ENCODE data around the gene ERI3. TPM values are rescaled to one million over a fixed set of nuclear protein-coding genes. Genes with fewer than 3 reads are reported as not detected.

ERI3 gene
- total RNA-seq, 1 experiment from 2014 or later = 83.3 TPM

DNA sequence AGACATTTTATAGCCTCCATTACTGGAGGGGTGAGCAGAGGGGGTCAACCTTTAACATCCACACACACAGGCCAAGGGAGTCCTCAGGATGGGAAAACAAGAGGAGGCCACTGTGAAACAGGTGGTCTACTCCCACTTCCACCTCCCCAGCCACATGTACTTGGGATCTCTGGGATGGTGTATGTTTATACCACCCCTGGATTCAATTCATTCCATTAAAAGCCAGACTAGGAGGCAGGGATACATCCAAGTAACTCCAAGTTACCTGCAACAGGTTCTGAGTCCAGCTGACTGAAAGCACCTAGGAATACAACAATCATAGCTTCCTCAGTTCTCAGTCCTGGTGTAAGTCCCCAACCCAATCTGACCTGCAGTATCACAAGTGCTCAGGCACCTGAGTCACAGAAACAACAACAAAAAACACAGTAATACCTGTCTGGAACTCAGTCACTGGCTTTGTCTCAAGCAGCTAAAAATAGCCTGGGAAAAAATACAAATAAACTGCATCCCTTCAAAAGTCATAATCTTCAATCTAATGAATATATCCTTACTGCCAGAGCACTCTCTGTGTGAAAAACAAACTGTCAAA lies 9.8 kb downstream of the ERI3 start:
- Histone ChIP-seq H3K27me3 (ENCODE audit: control insufficient read depth, insufficient read depth, low read length) (no peaks in the 10 kb centered on the region), H3K27ac (ENCODE audit: low read length) (no peak overlapping the region), H3K36me3 (ENCODE audit: control insufficient read depth, insufficient read depth, low read length) (no peaks in the 10 kb centered on the region), H3K9me3 (ENCODE audit: control insufficient read depth, insufficient read depth, low read depth, low read length) (no peaks in the 10 kb centered on the region), H3K4me3 (ENCODE audit: low read depth in 2 of 2, low read length in 2 of 2) (no peak overlapping the region), H3K4me1 (ENCODE audit: control insufficient read depth, insufficient read depth, low read length) (no peaks in the 10 kb centered on the region)
- in situ Hi-C loops (cut with HindIII; ENCODE audit: low pct_unique_long_range_greater_than_20kb, low sequenced_read_pairs) (no loop called here), intact Hi-C loops (cut with micrococcal nuclease; ENCODE audit: unreplicated experiment) (no loop called here)
- POLR2A ChIA-PET = no interaction called here
- CTCF ChIA-PET = no interaction called here
- TF ChIP-seq, protein P1, sequence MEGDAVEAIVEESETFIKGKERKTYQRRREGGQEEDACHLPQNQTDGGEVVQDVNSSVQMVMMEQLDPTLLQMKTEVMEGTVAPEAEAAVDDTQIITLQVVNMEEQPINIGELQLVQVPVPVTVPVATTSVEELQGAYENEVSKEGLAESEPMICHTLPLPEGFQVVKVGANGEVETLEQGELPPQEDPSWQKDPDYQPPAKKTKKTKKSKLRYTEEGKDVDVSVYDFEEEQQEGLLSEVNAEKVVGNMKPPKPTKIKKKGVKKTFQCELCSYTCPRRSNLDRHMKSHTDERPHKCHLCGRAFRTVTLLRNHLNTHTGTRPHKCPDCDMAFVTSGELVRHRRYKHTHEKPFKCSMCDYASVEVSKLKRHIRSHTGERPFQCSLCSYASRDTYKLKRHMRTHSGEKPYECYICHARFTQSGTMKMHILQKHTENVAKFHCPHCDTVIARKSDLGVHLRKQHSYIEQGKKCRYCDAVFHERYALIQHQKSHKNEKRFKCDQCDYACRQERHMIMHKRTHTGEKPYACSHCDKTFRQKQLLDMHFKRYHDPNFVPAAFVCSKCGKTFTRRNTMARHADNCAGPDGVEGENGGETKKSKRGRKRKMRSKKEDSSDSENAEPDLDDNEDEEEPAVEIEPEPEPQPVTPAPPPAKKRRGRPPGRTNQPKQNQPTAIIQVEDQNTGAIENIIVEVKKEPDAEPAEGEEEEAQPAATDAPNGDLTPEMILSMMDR (IDR thresholded peaks at IDR 0.05) = no peak
- no peak for TF ChIP-seq TCF7L2 (IDR thresholded peaks at IDR 0.05; ENCODE audit: low read depth, low read length)
- TF ChIP-seq POLR2AphosphoS5 (IDR thresholded peaks at IDR 0.05; ENCODE audit: low read depth, low read length) = no peak
- no peak for TF ChIP-seq SIN3A (IDR thresholded peaks at IDR 0.05; ENCODE audit: borderline replicate concordance, insufficient read depth, low read depth, low read length)
- TF ChIP-seq REST (IDR thresholded peaks at IDR 0.05; ENCODE audit: insufficient read depth in 1 of 2, low read depth in 2 of 2, low read length in 1 of 2) = no peak
- DNase-seq (ENCODE audit: low read depth, low spot score) = no peak
- no peak for ATAC-seq
- no TSS peak for BruUV-seq (replicated peaks)

- no peak overlapping the region for H3K27ac ChIP-seq (ENCODE audit: low read length)
- CTCF ChIA-PET = no interaction called here
- H3K4me1 ChIP-seq (ENCODE audit: control insufficient read depth, insufficient read depth, low read length) = no peaks in the 10 kb centered on the region
- peaks cover 7% of the 10 kb centered on the region for H3K36me3 ChIP-seq (ENCODE audit: control insufficient read depth, insufficient read depth, low read length)
- BruUV-seq (replicated peaks) = TSS peak; percentile 4
- TF ChIP-seq TCF7L2 (IDR thresholded peaks at IDR 0.05; ENCODE audit: low read depth, low read length) (no peak), SIN3A (IDR thresholded peaks at IDR 0.05; ENCODE audit: borderline replicate concordance, insufficient read depth, low read depth, low read length) (no peak), REST (IDR thresholded peaks at IDR 0.05; ENCODE audit: insufficient read depth in 1 of 2, low read depth in 2 of 2, low read length in 1 of 2) (no peak), POLR2AphosphoS5 (IDR thresholded peaks at IDR 0.05; ENCODE audit: low read depth, low read length) (no peak)
- TF ChIP-seq, protein P1 (IDR thresholded peaks at IDR 0.05) = no peak
- in situ Hi-C loops (cut with HindIII; ENCODE audit: low pct_unique_long_range_greater_than_20kb, low sequenced_read_pairs) (no loop called here), intact Hi-C loops (cut with micrococcal nuclease; ENCODE audit: unreplicated experiment) (no loop called here)
- H3K9me3 ChIP-seq (ENCODE audit: control insufficient read depth, insufficient read depth, low read depth, low read length) = no peaks in the 10 kb centered on the region
- ATAC-seq = no peak
- POLR2A ChIA-PET = no interaction called here
- H3K4me3 ChIP-seq (ENCODE audit: low read depth in 2 of 2, low read length in 2 of 2) = no peak overlapping the region
- no peaks in the 10 kb centered on the region for H3K27me3 ChIP-seq (ENCODE audit: control insufficient read depth, insufficient read depth, low read length)
- no peak for DNase-seq (ENCODE audit: low read depth, low spot score)
These were observed 15.3 kb downstream of the ERI3 start for GRCh38 chr1:44339731-44340130.
